Measurements from ENCODE around the gene IRF8. TPM values are rescaled to one million over a fixed set of nuclear protein-coding genes. Genes with fewer than 3 reads are reported as not detected.

IRF8 gene
- total RNA-seq, 1 donor from 2014 or later, result 20.0 TPM

DNA sequence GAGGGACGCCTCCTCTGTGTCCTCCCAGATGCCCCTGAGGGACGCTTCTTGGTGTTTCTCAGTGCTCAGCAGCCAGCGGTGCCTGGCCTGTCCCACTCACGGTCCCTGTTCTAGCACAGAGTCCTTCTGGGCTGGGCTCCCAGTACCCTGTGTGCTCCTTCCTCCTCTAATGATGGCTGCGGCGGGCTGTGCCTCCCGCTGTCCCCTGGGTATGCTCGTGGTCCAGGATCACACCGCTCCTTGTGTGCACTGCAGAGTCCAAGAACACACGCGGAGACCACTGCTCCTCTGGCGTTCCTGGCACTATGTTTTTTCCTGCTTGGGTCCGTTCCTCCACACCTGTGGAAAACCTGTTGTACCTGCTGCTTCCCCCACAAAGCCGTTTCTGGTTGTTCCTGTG, 15.1 kb upstream of the IRF8 start:
- TF ChIP-seq CTCF (IDR thresholded peaks at IDR 0.05), result no peak
- Histone ChIP-seq H3K9me3 (no peaks in the 10 kb centered on the region), H3K36me3 (no peaks in the 10 kb centered on the region), H3K4me1 (no peaks in the 10 kb centered on the region), H3K4me3 (no peak overlapping the region), H3K27me3 (no peaks in the 10 kb centered on the region), H3K27ac (no peak overlapping the region)
- no peak for DNase-seq (ENCODE audit: low spot score in 2 of 2)
- intact Hi-C loops (cut with DNase I), result no loop called here

DNA sequence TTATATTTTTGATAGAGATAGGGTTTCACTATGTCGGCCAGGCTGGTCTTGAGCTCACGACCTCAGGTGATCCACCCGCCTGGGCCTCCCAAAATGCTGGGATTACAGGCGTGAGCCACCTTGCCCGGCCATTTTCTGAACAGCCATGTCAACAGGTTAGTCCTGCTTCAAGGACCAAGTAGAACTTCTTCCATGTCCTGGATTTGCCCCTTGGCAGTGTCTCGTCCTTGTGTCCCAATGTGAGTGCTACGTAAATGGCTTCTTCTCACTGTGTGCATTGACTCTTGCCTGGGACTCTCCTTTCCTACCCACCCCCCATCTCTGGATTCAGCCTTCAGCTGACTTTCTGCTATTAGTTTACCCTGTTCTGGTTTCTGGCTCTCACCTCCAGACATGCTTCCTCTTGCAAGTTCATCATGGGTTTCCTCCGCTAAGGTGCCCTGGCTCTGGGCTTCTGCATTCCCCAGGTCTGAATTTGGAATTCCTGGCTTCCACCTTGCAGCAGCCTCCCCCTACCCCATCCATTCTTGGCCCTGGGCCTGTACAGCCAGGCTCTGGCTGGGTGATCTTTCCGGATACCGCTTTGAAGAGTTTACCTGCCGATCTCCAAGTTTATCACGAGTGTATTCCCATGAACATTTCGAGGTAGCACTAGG, 14.0 kb upstream of the IRF8 start:
- H3K27ac ChIP-seq, result no peak overlapping the region
- no peak for TF ChIP-seq CTCF (IDR thresholded peaks at IDR 0.05)
- H3K36me3 ChIP-seq, result no peaks in the 10 kb centered on the region
- no peaks in the 10 kb centered on the region for H3K27me3 ChIP-seq
- no peaks in the 10 kb centered on the region for H3K4me1 ChIP-seq
- no peak for DNase-seq (ENCODE audit: low spot score in 2 of 2)
- H3K9me3 ChIP-seq, result no peaks in the 10 kb centered on the region
- intact Hi-C loops (cut with DNase I), result no loop called here
- H3K4me3 ChIP-seq, result no peak overlapping the region

DNA sequence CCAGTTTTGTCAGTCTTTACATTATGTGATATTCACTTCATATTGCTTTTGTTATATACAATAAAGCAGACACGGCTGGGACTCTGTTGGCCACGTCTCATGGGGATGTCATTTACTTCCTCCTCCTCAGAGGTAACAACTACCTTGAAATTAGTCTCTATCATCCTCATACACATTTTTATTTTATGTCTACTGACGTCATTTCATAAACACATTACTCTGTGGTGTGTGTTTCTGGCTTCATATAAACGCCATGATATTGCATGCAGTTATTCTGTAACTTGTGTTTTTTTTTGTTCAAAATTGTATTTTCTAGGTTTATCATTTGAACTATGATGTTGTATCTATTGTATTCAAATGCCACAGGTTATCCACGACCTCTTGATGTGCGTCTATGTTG, 13.4 kb upstream of the IRF8 start:
- no peak for TF ChIP-seq CTCF (IDR thresholded peaks at IDR 0.05)
- no peak for DNase-seq (ENCODE audit: low spot score in 2 of 2)
- Histone ChIP-seq H3K27me3 (no peaks in the 10 kb centered on the region), H3K4me3 (no peak overlapping the region), H3K27ac (no peak overlapping the region), H3K4me1 (no peaks in the 10 kb centered on the region), H3K36me3 (no peaks in the 10 kb centered on the region), H3K9me3 (no peaks in the 10 kb centered on the region)
- intact Hi-C loops (cut with DNase I), result no loop called here

DNA sequence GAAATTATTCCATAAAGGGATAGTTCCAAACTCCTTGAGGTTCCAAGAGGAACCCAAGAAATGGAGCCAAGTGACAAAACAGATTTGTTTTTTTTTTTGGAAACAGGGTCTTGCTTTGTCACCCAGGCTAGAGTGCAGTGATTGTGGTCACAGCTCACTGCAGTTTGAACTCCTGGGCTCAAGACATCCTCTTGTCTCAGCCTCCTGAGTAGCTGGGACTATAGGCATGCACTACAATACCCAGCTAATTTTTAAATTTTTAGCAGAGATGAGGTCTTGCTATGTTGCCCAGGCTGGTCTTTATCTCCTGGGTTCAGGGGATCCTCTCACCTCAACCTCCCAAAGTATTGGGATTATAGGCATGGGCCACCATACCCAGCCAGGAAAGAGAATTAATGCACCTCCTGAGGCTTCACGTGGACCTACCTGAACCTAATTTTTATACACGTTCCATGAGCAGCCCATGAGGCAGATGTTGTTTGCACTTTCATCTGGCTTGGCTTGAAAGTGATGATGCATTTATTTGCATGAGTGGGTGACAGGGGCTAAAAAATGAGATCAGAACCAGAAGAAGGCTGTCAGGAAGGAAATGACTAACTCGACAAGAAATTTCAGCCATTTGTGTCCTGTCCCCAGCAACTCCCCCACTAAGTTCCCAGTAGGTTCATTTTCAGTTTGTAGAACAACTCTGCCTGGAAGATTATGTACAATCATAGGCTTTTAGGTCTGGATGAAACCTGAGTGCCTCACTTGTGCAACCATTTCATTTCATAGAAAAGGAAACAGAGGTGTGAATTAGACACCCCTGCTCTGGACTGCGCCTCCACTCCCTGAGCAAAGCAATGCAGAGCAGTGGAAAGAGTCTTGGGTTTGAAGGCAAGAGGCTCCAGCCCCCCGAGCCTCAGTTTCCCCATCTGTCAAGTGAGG, 10.3 kb upstream of the IRF8 start:
- Histone ChIP-seq H3K27ac (no peak overlapping the region), H3K27me3 (no peaks in the 10 kb centered on the region), H3K4me1 (no peaks in the 10 kb centered on the region), H3K9me3 (no peaks in the 10 kb centered on the region), H3K4me3 (no peak overlapping the region), H3K36me3 (no peaks in the 10 kb centered on the region)
- no peak for DNase-seq (ENCODE audit: low spot score in 2 of 2)
- intact Hi-C loops (cut with DNase I), result no loop called here
- no peak for TF ChIP-seq CTCF (IDR thresholded peaks at IDR 0.05)

- Histone ChIP-seq H3K36me3 (no peaks in the 10 kb centered on the region), H3K9me3 (no peaks in the 10 kb centered on the region)
- TF ChIP-seq CTCF (IDR thresholded peaks at IDR 0.05), result no peak
Observed at GRCh38 chr16:85891033-85891775, 7.8 kb upstream of the IRF8 start.

More at GRCh38 chr16:85891033-85891775, 7.8 kb upstream of the IRF8 start:
- H3K4me3 ChIP-seq, result no peak overlapping the region
- no peak overlapping the region for H3K27ac ChIP-seq
- H3K27me3 ChIP-seq, result no peaks in the 10 kb centered on the region
- intact Hi-C loops (cut with DNase I), result no loop called here
- H3K4me1 ChIP-seq, result no peaks in the 10 kb centered on the region
- no peak for DNase-seq (ENCODE audit: low spot score in 2 of 2)
